ENCODE results near the gene PITX3. TPM values are rescaled to one million over a fixed set of nuclear protein-coding genes. Genes with fewer than 3 reads are reported as not detected.

Gene PITX3
- total RNA-seq, 1 experiment from 2014 or later: not detected

Other genes starting within 250 kb of the PITX3 start
- gene ARMH3, start 185.3 kb downstream of the PITX3 start, total RNA-seq (2014; rRNA removed; shearing (Covaris generic)): 6.0 and 17.7 TPM in 2 replicates
- gene HPS6, start 176.2 kb downstream of the PITX3 start, total RNA-seq (2014; rRNA removed; shearing (Covaris generic)): 39.7 and 49.6 TPM in 2 replicates
- gene LDB1, start 121.1 kb downstream of the PITX3 start, total RNA-seq (2014; rRNA removed; shearing (Covaris generic)): 27.3 and 29.0 TPM in 2 replicates
- 26.0 and 28.9 TPM in 2 replicates for gene PPRC1, start 108.5 kb downstream of the PITX3 start, total RNA-seq (2014; rRNA removed; shearing (Covaris generic))
- gene NOLC1, start 89.1 kb downstream of the PITX3 start, total RNA-seq (2014; rRNA removed; shearing (Covaris generic)): 77.2 and 87.7 TPM in 2 replicates
- gene ELOVL3, start 15.2 kb downstream of the PITX3 start, total RNA-seq (2014; rRNA removed; shearing (Covaris generic)): not detected in 2 replicates
- 31.9 and 32.9 TPM in 2 replicates for gene GBF1, start 4.0 kb upstream of the PITX3 start, total RNA-seq (2014; rRNA removed; shearing (Covaris generic))
- gene NFKB2, start 154.2 kb upstream of the PITX3 start, total RNA-seq (2014; rRNA removed; shearing (Covaris generic)): 60.9 and 63.0 TPM in 2 replicates
- 0.07 TPM in 1 of 2 replicates, not detected in the other for gene PSD, start 177.3 kb upstream of the PITX3 start, total RNA-seq (2014; rRNA removed; shearing (Covaris generic))
- 14.6 and 20.0 TPM in 2 replicates for gene FBXL15, start 179.3 kb upstream of the PITX3 start, total RNA-seq (2014; rRNA removed; shearing (Covaris generic))
- 121 and 123 TPM in 2 replicates for gene CUEDC2, start 191.1 kb upstream of the PITX3 start, total RNA-seq (2014; rRNA removed; shearing (Covaris generic))
- not detected in 2 replicates for gene C10orf95, start 210.0 kb upstream of the PITX3 start, total RNA-seq (2014; rRNA removed; shearing (Covaris generic))